ENCODE measurements around the gene TTC7B. TPM values are rescaled to one million over a fixed set of nuclear protein-coding genes. Genes with fewer than 3 reads are reported as not detected.

The TTC7B gene
- total and polyA plus RNA-seq, 9 of the 15 experiments (the other 6 are each of a cell fraction or from before 2014, with no cell fraction given) = 2.2 to 77.2 (median 36.7) TPM

DNA sequence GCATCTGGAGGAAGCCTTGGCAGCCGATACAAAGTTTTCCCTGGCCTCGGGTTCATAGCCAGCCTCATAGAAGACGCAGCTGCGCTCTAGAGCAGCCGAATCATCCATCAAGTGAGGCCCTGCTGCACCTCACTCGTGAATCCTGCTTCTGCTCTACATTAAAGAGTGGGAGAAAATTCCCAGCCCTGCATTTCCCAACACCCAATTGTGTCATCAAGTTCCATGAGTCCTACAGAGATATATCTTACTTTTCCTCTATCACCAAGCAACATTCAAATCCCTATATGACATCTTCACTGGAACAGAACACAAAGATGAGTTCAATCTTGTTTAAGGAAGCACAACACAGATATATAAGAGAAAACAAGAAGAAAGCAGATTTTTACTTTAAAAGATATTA, 139.3 kb downstream of the TTC7B start (continued):
- TF ChIP-seq, protein P1, sequence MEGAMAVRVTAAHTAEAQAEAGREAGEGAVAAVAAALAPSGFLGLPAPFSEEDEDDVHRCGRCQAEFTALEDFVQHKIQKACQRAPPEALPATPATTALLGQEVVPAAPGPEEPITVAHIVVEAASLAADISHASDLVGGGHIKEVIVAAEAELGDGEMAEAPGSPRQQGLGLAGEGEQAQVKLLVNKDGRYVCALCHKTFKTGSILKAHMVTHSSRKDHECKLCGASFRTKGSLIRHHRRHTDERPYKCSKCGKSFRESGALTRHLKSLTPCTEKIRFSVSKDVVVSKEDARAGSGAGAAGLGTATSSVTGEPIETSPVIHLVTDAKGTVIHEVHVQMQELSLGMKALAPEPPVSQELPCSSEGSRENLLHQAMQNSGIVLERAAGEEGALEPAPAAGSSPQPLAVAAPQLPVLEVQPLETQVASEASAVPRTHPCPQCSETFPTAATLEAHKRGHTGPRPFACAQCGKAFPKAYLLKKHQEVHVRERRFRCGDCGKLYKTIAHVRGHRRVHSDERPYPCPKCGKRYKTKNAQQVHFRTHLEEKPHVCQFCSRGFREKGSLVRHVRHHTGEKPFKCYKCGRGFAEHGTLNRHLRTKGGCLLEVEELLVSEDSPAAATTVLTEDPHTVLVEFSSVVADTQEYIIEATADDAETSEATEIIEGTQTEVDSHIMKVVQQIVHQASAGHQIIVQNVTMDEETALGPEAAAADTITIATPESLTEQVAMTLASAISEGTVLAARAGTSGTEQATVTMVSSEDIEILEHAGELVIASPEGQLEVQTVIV (CRISPR knock-in tag; IDR thresholded peaks at IDR 0.05; ENCODE audit: borderline replicate concordance) = no peak
- TF ChIP-seq ZNF668 (CRISPR knock-in tag; IDR thresholded peaks at IDR 0.05) (no peak), TBP (optimal IDR thresholded peaks at IDR 0.05; ENCODE audit: low read depth, low read length) (no peak), GATAD2B (IDR thresholded peaks at IDR 0.05; ENCODE audit: borderline replicate concordance) (no peak)
- TF ChIP-seq, protein P2, sequence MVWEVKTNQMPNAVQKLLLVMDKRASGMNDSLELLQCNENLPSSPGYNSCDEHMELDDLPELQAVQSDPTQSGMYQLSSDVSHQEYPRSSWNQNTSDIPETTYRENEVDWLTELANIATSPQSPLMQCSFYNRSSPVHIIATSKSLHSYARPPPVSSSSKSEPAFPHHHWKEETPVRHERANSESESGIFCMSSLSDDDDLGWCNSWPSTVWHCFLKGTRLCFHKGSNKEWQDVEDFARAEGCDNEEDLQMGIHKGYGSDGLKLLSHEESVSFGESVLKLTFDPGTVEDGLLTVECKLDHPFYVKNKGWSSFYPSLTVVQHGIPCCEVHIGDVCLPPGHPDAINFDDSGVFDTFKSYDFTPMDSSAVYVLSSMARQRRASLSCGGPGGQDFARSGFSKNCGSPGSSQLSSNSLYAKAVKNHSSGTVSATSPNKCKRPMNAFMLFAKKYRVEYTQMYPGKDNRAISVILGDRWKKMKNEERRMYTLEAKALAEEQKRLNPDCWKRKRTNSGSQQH (CRISPR knock-in tag; IDR thresholded peaks at IDR 0.05) = no peak
- TF ChIP-seq, protein P3, sequence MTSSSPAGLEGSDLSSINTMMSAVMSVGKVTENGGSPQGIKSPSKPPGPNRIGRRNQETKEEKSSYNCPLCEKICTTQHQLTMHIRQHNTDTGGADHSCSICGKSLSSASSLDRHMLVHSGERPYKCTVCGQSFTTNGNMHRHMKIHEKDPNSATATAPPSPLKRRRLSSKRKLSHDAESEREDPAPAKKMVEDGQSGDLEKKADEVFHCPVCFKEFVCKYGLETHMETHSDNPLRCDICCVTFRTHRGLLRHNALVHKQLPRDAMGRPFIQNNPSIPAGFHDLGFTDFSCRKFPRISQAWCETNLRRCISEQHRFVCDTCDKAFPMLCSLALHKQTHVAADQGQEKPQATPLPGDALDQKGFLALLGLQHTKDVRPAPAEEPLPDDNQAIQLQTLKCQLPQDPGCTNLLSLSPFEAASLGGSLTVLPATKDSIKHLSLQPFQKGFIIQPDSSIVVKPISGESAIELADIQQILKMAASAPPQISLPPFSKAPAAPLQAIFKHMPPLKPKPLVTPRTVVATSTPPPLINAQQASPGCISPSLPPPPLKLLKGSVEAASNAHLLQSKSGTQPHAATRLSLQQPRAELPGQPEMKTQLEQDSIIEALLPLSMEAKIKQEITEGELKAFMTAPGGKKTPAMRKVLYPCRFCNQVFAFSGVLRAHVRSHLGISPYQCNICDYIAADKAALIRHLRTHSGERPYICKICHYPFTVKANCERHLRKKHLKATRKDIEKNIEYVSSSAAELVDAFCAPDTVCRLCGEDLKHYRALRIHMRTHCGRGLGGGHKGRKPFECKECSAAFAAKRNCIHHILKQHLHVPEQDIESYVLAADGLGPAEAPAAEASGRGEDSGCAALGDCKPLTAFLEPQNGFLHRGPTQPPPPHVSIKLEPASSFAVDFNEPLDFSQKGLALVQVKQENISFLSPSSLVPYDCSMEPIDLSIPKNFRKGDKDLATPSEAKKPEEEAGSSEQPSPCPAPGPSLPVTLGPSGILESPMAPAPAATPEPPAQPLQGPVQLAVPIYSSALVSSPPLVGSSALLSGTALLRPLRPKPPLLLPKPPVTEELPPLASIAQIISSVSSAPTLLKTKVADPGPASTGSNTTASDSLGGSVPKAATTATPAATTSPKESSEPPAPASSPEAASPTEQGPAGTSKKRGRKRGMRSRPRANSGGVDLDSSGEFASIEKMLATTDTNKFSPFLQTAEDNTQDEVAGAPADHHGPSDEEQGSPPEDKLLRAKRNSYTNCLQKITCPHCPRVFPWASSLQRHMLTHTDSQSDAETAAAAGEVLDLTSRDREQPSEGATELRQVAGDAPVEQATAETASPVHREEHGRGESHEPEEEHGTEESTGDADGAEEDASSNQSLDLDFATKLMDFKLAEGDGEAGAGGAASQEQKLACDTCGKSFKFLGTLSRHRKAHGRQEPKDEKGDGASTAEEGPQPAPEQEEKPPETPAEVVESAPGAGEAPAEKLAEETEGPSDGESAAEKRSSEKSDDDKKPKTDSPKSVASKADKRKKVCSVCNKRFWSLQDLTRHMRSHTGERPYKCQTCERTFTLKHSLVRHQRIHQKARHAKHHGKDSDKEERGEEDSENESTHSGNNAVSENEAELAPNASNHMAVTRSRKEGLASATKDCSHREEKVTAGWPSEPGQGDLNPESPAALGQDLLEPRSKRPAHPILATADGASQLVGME (CRISPR knock-in tag; IDR thresholded peaks at IDR 0.05) = no peak
- TF ChIP-seq, protein P4, sequence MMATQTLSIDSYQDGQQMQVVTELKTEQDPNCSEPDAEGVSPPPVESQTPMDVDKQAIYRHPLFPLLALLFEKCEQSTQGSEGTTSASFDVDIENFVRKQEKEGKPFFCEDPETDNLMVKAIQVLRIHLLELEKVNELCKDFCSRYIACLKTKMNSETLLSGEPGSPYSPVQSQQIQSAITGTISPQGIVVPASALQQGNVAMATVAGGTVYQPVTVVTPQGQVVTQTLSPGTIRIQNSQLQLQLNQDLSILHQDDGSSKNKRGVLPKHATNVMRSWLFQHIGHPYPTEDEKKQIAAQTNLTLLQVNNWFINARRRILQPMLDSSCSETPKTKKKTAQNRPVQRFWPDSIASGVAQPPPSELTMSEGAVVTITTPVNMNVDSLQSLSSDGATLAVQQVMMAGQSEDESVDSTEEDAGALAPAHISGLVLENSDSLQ (IDR thresholded peaks at IDR 0.05) = no peak
- TF ChIP-seq, protein P5, sequence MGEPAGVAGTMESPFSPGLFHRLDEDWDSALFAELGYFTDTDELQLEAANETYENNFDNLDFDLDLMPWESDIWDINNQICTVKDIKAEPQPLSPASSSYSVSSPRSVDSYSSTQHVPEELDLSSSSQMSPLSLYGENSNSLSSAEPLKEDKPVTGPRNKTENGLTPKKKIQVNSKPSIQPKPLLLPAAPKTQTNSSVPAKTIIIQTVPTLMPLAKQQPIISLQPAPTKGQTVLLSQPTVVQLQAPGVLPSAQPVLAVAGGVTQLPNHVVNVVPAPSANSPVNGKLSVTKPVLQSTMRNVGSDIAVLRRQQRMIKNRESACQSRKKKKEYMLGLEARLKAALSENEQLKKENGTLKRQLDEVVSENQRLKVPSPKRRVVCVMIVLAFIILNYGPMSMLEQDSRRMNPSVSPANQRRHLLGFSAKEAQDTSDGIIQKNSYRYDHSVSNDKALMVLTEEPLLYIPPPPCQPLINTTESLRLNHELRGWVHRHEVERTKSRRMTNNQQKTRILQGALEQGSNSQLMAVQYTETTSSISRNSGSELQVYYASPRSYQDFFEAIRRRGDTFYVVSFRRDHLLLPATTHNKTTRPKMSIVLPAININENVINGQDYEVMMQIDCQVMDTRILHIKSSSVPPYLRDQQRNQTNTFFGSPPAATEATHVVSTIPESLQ (CRISPR knock-in tag; IDR thresholded peaks at IDR 0.05) = no peak

All from K562 (cell line).